ENCODE data around the gene SLITRK5. TPM values are rescaled to one million over a fixed set of nuclear protein-coding genes. Genes with fewer than 3 reads are reported as not detected.

Gene SLITRK5, protein sequence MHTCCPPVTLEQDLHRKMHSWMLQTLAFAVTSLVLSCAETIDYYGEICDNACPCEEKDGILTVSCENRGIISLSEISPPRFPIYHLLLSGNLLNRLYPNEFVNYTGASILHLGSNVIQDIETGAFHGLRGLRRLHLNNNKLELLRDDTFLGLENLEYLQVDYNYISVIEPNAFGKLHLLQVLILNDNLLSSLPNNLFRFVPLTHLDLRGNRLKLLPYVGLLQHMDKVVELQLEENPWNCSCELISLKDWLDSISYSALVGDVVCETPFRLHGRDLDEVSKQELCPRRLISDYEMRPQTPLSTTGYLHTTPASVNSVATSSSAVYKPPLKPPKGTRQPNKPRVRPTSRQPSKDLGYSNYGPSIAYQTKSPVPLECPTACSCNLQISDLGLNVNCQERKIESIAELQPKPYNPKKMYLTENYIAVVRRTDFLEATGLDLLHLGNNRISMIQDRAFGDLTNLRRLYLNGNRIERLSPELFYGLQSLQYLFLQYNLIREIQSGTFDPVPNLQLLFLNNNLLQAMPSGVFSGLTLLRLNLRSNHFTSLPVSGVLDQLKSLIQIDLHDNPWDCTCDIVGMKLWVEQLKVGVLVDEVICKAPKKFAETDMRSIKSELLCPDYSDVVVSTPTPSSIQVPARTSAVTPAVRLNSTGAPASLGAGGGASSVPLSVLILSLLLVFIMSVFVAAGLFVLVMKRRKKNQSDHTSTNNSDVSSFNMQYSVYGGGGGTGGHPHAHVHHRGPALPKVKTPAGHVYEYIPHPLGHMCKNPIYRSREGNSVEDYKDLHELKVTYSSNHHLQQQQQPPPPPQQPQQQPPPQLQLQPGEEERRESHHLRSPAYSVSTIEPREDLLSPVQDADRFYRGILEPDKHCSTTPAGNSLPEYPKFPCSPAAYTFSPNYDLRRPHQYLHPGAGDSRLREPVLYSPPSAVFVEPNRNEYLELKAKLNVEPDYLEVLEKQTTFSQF
- 0.05 TPM for total RNA-seq
- long read RNA-seq, partial matches to known transcripts, result 0 of 1 reads
- long read RNA-seq, other reads (novel, unspliced or antisense), result 1 of 1 reads

DNA sequence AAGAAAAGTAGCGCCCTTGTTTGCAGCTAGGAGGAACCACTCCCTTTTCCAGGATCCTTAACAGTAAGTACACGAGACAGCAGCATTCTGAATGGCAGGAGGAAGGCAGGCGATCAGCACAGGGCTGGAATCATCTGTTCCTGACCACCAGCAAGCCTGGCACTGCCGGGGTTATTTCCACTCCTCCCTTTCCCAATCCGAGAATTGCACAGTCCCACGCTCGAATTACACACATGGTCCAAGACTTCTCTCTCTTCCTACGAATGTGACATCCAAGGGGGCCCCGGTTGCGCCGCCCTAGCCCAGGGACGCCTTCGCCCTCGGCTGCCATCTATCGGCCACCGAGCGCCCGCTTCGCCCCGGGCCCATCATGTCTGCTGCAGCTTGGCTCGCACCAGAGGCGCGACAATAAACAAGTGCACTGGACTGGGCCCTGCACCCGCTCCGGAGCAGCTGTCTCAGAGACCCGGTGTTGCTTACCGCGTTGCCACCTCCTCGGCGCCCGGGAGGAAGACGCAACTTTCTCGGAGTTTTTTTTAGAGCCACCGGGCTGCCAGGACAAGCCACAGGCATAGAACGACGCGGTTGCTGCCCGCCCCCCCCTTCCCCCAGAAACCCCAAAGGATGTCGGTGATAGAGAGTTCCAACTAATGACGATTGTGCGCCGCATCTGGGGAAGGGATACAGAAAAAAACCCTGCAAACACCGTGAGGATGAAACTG, at the start of gene SLITRK5:
SLITRK5 (plus strand) TSS at position 341 of the 722 bp plus-strand sequence. CDS start 4,018 bp downstream, outside the sequence.
- no peak for DNase-seq (ENCODE audit: low spot score)
- intact Hi-C loops (cut with DNase I), result no loop called here

DNA sequence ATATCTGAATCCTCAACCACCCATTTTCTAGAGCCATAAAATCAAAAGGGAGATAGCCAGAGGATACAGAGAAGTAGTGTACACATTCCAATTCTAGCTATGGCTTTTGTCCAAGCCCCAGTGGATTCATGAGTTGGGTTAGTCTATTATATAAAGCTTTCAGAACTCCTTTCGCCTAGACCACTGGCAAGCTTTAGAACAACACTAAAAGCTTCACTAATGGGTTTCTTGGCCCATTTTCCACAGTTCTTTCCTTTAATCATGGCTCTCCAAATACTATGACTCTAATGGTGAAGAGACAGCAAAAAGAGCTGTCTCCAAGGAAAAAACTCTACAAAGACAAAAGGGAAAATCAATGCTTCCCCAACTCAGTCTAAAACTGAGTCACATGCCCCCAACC, 48.2 kb upstream of the SLITRK5 start:
- no peak for DNase-seq (ENCODE audit: low spot score)
- intact Hi-C loops (cut with DNase I), result no loop called here

DNA sequence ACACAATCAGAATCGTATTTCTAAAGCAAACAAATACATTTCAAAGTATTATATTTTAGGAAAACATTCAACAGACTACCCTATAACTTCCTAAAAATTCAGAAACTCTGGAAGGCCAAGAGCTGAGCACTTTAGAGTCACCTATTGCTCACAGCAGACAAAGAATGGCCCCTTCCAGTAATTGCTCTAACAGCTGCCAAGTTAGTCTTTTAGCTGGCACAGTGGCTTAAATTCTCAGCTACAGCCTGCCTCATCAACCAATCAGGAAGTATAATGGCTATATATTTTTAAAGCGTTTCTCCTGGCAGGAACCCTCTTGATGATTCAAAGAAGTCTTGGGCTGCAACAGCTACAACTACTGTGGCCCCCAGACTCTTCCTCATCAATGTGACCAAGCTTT, 14.9 kb upstream of the SLITRK5 start:
- no peak for DNase-seq (ENCODE audit: low spot score)
- intact Hi-C loops (cut with DNase I), result no loop called here

DNA sequence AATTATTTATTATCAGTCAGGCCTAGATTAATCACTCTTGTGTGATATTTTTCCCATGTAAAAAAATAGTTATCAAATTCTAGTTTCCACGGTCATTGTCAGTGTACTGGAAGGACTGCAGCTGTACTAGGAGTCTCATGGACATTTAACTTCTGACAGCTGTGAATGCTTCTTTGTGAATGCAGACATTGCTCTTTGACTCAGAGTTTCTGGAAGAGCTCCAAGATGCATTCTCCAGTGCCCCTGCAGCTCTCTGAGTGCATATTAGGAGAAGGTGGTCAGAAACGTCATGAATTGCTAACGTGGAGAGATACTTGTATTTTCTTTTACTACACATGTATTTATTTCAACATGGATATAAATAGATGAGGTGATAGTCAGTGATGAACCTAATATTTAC, 9.7 kb upstream of the SLITRK5 start:
- intact Hi-C loops (cut with DNase I), result no loop called here
- no peak for DNase-seq (ENCODE audit: low spot score)

DNA sequence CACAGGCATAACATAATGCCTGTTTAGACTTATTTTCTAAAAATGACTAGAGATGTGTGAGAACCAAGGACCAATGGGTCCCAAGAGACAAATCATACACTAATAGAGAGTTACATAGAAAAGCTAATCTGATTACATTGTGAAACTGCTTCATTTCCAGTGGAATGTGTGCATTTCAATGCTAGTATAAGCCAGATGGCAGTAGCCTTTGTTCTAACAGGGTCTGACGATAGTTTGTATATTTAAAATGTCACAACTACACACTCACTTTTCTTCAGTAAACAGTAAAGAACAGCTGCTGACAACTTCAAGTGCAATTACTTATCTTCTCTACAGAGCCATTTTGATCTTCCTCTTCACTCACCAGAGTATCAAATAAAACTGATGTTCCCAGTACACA, 4.3 kb upstream of the SLITRK5 start:
- no peak for DNase-seq (ENCODE audit: low spot score)
- intact Hi-C loops (cut with DNase I), result no loop called here

DNA sequence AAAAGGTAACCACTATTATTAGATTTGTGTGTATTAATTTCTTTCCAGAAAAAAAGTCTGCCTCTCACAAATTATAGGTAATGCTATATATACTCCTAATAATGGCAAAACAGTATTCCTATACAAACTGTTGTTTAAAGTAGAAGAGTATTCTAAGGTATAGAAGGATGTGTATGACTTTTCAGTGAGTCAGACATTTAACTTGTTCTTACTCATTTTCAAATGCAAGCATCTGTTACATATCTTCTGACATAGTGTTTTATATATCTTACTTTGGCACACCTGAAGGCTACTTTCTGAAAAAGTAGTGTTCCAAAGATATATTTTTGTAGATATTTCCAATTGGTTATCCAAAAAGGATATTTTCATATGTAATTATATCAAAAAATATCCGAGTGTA, 3.5 kb upstream of the SLITRK5 start:
- DNase-seq (ENCODE audit: low spot score), result no peak
- intact Hi-C loops (cut with DNase I), result no loop called here

DNA sequence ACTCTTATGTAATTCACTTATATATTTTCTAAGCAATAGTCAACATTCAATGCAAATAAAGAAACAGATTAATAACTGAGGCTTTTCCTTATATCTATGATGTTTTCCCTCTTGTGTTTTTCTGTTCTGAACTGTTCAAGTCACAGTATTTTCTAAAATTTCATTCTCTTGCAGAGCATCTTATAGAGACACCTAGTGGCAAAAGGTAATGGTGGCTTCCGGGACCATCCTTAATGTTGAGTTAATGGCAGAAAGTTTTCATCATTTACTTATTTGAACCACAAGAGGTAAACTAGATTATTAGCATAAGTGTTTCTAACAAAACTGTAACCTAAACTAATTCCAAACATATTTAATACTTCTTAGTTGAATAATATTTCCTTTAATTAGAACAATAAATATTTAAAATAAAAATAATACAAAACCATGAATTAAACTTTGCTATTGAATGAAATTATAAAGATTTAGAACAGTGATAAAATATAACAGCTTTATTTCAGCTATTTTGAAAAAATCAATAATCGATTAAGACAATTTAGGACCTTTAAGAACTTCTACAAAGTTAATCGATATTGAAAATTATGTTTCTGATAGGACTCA, 1.7 kb upstream of the SLITRK5 start:
- intact Hi-C loops (cut with DNase I), result no loop called here
- DNase-seq (ENCODE audit: low spot score), result no peak

DNA sequence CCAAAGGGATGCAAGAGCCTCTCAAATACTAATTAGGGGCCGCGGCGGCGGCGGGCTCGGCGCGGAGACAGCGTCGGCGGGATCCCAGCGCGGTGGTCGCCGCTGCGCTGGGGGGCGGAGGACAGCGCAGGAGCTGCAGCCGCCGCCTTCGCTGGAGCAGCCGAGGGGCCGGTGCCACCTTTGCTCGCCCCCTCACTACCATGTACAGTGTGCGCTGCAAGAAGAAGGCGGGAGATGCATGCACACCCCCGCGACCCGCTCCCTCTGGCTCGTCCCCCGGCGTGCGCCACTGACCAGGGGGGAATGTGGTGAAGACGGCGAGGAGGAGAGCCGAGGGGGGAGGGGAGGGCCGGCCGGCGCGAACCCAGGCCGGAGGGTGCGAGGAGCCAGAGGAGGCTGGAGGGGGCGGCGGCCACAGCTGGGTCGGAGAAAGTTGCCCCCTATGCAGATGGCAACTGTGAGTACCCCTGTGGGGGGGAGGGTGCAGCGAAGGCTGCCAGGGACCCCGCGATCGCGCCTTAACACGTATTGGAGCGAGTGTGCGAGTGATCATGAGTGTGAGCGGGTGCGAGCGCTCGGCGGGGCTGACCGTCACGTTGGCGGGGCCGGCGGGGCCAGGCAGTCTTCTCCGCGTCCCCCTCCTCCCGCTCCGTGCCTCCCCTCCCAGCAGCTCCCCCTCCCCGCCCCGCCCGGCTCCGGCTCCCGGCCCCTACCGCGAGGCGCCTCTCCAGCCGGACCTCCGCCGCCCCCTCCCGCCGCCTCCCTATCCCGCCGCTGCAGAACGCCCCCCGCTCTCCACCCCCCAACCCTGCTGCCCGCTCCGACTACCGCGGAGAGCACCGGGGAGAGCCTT, 808 bp downstream of the SLITRK5 start:
- DNase-seq (ENCODE audit: low spot score), result no peak
- intact Hi-C loops (cut with DNase I), result no loop called here

DNA sequence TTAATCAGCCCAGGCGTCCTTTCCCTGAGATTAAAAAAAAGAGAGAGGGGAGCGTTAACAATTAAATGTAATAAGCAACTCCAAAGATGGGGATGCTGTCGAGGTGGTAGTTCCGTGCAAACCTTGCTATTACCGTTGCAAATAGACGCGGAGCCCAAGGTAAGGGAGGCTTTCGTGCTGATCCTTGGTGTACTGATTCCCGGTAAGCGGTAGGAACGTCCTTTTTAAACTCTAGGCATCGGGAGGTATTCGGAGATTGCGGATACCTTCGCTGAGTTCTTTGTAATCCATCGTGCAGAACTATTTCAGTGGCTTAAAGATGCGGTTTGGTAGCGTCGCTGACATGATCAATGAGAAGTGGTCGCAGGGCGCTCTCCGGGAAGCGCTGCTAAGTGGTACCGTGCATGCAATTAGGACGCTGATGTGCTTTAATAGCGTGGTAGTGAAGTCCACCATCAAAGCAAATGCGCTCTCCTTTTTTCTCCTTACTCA, 3.1 kb downstream of the SLITRK5 start:
- intact Hi-C loops (cut with DNase I), result no loop called here
- no peak for DNase-seq (ENCODE audit: low spot score)

DNA sequence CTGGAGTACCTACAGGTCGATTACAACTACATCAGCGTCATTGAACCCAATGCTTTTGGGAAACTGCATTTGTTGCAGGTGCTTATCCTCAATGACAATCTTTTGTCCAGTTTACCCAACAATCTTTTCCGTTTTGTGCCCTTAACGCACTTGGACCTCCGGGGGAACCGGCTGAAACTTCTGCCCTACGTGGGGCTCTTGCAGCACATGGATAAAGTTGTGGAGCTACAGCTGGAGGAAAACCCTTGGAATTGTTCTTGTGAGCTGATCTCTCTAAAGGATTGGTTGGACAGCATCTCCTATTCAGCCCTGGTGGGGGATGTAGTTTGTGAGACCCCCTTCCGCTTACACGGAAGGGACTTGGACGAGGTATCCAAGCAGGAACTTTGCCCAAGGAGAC, 4.7 kb downstream of the SLITRK5 start:
- intact Hi-C loops (cut with DNase I), result no loop called here

DNA sequence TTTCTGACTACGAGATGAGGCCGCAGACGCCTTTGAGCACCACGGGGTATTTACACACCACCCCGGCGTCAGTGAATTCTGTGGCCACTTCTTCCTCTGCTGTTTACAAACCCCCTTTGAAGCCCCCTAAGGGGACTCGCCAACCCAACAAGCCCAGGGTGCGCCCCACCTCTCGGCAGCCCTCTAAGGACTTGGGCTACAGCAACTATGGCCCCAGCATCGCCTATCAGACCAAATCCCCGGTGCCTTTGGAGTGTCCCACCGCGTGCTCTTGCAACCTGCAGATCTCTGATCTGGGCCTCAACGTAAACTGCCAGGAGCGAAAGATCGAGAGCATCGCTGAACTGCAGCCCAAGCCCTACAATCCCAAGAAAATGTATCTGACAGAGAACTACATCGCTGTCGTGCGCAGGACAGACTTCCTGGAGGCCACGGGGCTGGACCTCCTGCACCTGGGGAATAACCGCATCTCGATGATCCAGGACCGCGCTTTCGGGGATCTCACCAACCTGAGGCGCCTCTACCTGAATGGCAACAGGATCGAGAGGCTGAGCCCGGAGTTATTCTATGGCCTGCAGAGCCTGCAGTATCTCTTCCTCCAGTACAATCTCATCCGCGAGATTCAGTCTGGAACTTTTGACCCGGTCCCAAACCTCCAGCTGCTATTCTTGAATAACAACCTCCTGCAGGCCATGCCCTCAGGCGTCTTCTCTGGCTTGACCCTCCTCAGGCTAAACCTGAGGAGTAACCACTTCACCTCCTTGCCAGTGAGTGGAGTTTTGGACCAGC, 5.3 kb downstream of the SLITRK5 start:
- intact Hi-C loops (cut with DNase I), result no loop called here
- no peak for DNase-seq (ENCODE audit: low spot score)

More for the DNA sequence above, 4.7 kb downstream of the SLITRK5 start:
- DNase-seq (ENCODE audit: low spot score), result no peak

DNA sequence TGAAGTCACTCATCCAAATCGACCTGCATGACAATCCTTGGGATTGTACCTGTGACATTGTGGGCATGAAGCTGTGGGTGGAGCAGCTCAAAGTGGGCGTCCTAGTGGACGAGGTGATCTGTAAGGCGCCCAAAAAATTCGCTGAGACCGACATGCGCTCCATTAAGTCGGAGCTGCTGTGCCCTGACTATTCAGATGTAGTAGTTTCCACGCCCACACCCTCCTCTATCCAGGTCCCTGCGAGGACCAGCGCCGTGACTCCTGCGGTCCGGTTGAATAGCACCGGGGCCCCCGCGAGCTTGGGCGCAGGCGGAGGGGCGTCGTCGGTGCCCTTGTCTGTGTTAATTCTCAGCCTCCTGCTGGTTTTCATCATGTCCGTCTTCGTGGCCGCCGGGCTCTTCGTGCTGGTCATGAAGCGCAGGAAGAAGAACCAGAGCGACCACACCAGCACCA, 5.9 kb downstream of the SLITRK5 start:
- intact Hi-C loops (cut with DNase I), result no loop called here
- no peak for DNase-seq (ENCODE audit: low spot score)

DNA sequence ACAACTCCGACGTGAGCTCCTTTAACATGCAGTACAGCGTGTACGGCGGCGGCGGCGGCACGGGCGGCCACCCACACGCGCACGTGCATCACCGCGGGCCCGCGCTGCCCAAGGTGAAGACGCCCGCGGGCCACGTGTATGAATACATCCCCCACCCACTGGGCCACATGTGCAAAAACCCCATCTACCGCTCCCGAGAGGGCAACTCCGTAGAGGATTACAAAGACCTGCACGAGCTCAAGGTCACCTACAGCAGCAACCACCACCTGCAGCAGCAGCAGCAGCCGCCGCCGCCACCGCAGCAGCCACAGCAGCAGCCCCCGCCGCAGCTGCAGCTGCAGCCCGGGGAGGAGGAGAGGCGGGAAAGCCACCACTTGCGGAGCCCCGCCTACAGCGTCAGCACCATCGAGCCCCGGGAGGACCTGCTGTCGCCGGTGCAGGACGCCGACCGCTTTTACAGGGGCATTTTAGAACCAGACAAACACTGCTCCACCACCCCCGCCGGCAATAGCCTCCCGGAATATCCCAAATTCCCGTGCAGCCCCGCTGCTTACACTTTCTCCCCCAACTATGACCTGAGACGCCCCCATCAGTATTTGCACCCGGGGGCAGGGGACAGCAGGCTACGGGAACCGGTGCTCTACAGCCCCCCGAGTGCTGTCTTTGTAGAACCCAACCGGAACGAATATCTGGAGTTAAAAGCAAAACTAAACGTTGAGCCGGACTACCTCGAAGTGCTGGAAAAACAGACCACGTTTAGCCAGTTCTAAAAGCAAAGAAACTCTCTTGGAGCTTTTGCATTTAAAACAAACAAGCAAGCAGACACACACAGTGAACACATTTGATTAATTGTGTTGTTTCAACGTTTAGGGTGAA, 6.6 kb downstream of the SLITRK5 start:
- no peak for DNase-seq (ENCODE audit: low spot score)

DNA sequence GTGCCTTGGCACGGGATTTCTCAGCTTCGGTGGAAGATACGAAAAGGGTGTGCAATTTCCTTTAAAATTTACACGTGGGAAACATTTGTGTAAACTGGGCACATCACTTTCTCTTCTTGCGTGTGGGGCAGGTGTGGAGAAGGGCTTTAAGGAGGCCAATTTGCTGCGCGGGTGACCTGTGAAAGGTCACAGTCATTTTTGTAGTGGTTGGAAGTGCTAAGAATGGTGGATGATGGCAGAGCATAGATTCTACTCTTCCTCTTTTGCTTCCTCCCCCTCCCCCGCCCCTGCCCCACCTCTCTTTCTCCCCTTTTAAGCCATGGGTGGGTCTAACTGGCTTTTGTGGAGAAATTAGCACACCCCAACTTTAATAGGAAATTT, 7.2 kb downstream of the SLITRK5 start:
- no peak for DNase-seq (ENCODE audit: low spot score)
- intact Hi-C loops (cut with DNase I), result no loop called here

More for the DNA sequence above, 6.6 kb downstream of the SLITRK5 start:
- intact Hi-C loops (cut with DNase I), result no loop called here

DNA sequence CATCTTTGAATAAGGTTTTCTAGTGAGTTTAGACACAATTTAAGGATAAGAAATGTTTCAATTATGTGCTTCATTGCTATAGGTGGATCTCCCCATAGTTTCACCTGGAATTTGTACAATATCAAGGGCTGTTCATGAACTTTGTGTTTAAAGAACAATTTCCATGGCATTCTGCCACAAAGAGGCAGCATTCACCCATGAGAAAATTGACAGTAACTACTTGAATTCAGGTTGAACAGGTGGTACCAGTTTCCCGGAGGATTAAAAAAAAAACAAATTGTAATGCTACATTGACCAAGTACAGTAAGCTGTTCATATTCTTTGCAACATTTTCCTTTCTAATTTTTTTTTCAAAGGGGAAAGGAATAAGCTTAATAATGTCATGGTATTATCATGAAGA, 9.1 kb downstream of the SLITRK5 start:
- no peak for DNase-seq (ENCODE audit: low spot score)
- intact Hi-C loops (cut with DNase I), result no loop called here

DNA sequence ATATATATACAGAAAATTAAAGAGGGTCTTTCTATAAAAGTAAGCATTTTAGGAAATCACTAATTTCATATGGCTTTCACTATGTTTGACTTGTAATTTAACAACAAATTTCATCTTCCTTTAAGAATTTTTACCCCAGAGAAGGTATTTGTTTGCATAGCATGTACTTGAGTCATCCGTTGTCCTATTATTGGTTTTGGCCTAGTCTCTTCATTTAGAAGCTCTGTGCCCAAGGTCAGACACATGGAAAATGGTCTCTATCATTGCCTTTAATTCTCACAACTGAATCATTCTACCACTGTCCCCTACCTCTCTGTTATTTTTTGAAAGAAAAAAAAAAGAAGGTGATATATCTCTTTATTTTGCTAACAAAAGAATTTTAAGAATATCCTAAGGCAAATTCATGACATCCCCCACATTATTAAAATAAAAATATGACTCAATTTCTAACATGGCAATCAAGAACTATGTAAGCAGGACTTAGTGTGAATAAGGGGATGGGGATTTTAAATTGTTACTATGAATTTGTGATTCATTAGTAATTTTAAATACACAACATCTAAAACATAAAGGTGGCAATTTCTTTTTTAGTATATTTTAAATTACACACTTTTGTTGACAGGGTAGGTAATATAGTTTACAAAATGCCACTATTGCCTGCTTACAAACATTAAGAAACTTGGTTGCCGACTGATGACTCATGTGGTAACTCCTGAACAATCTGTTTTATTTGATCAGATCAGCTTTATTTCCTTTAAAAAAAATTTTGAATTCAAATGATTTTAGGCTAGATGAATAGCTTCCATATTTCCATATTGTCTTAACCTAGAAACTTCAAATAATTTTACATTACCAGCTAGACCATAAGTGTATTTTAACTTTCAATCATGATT, 13.9 kb downstream of the SLITRK5 start:
- DNase-seq (ENCODE audit: low spot score), result no peak

More for the DNA sequence above, 13.9 kb downstream of the SLITRK5 start:
- intact Hi-C loops (cut with DNase I), result no loop called here
